MM.1S (cell line): Measurements from ENCODE around the gene FCHSD2.

Experiments
- DNase-seq: peaks from one replicate; pipeline ENCODE4 v3.0.0-alpha.2; 2015
- H2AFZ ChIP-seq: fragments of 300-600 bp; sonication (generic); 2 replicates; pipeline ENCODE4 v1.6.0; 2016; ENCODE audit warnings: antibody characterized with exemption, low read length
- H3F3A ChIP-seq: fragments of 300-600 bp; sonication (generic); 2 replicates; pipeline ENCODE4 v1.6.1; 2016; ENCODE audit warnings: mild to moderate bottlenecking, antibody characterized with exemption, low read length, moderate library complexity, mixed read lengths; ENCODE audit not compliant: insufficient read depth
- H3K27ac ChIP-seq: fragments of 300-600 bp; sonication (generic); 2 replicates; pipeline ENCODE4 v1.5.1; 2016; ENCODE audit warnings: mild to moderate bottlenecking, low read length
- H3K27me3 ChIP-seq: fragments of 300-600 bp; sonication (generic); replicated peaks from 2 replicates; pipeline ENCODE4 v1.6.0; 2016; ENCODE audit warnings: low read length; ENCODE audit not compliant: insufficient read depth
- H3K36me3 ChIP-seq: fragments of 300-600 bp; sonication (generic); replicated peaks from 2 replicates; pipeline ENCODE4 v1.6.1; 2016; ENCODE audit warnings: mild to moderate bottlenecking, low read length, mixed read lengths; ENCODE audit not compliant: insufficient read depth
- H3K4me1 ChIP-seq: fragments of 300-600 bp; sonication (generic); 2 replicates; pipeline ENCODE4 v1.6.1; 2016; ENCODE audit warnings: low read length, mixed read lengths
- H3K4me2 ChIP-seq: fragments of 300-600 bp; sonication (generic); 2 replicates; pipeline ENCODE4 v1.6.0; 2016; ENCODE audit warnings: low read depth, low read length
- H3K4me3 ChIP-seq: fragments of 300-600 bp; sonication (generic); 2 replicates; pipeline ENCODE4 v1.5.1; 2016; ENCODE audit warnings: low read length, mixed read lengths
- H3K79me2 ChIP-seq: fragments of 300-600 bp; sonication (generic); 2 replicates; pipeline ENCODE4 v1.6.1; 2016; ENCODE audit warnings: mixed run types, low read length, mixed read lengths
- H3K9ac ChIP-seq: fragments of 300-600 bp; sonication (generic); 2 replicates; pipeline ENCODE4 v1.6.1; 2016; ENCODE audit warnings: low read length, mixed read lengths
- H3K9me2 ChIP-seq: fragments of 300-600 bp; sonication (generic); replicated peaks from 2 replicates; pipeline ENCODE4 v1.6.1; 2016; ENCODE audit warnings: mild to moderate bottlenecking, low read length, mixed read lengths; ENCODE audit not compliant: insufficient read depth
- H3K9me3 ChIP-seq: fragments of 300-600 bp; sonication (generic); replicated peaks from 2 replicates; pipeline ENCODE4 v1.6.1; 2016; ENCODE audit warnings: mild to moderate bottlenecking, low read length, mixed read lengths; ENCODE audit not compliant: insufficient read depth
- H4K20me1 ChIP-seq: fragments of 300-600 bp; sonication (generic); 2 replicates; pipeline ENCODE4 v1.6.1; 2016; ENCODE audit warnings: mild to moderate bottlenecking, low read length, moderate library complexity, mixed read lengths; ENCODE audit not compliant: insufficient read depth
- EZH2 ChIP-seq: fragments of 300-600 bp; sonication (generic); optimal IDR thresholded peaks from 2 replicates; pipeline ENCODE3; 2017; ENCODE audit warnings: low read depth, mild to moderate bottlenecking, antibody characterized with exemption, low read length, mixed read lengths
- EZH2phosphoT487 ChIP-seq: fragments of 300-600 bp; sonication (generic); IDR thresholded peaks from 2 replicates; pipeline ENCODE4 v1.6.1; 2018; ENCODE audit warnings: antibody characterized with exemption, low read length
- TF ChIP-seq, protein P1 (sequence below): fragments of 300-600 bp; sonication (generic); IDR thresholded peaks from 2 replicates; pipeline ENCODE4 v1.5.1; 2016; ENCODE audit warnings: antibody characterized with exemption, low read length, mixed read lengths

Gene FCHSD2

DNA sequence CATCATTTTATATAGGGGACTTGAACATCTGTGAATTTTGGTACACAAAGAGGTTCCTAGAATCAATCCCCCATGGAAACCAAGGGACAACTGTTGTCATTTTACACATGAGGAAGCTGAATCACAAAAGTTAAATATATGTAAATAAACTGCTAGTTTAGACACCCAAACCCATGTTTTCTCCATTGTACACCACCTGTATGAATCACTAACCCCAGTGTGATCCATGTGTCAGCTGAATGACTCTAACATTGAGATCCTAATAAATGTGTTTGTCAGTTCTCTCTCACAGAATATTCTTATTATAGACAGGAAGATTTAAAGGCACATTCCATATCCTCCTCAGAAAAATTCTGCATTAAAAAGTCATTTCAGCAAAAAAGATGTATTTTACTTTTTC is 244.6 kb downstream of the FCHSD2 start:
- TF ChIP-seq, protein P1, sequence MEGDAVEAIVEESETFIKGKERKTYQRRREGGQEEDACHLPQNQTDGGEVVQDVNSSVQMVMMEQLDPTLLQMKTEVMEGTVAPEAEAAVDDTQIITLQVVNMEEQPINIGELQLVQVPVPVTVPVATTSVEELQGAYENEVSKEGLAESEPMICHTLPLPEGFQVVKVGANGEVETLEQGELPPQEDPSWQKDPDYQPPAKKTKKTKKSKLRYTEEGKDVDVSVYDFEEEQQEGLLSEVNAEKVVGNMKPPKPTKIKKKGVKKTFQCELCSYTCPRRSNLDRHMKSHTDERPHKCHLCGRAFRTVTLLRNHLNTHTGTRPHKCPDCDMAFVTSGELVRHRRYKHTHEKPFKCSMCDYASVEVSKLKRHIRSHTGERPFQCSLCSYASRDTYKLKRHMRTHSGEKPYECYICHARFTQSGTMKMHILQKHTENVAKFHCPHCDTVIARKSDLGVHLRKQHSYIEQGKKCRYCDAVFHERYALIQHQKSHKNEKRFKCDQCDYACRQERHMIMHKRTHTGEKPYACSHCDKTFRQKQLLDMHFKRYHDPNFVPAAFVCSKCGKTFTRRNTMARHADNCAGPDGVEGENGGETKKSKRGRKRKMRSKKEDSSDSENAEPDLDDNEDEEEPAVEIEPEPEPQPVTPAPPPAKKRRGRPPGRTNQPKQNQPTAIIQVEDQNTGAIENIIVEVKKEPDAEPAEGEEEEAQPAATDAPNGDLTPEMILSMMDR = no peak
- TF ChIP-seq EZH2phosphoT487 = no peak
- TF ChIP-seq EZH2 = no peak
- H3K9me2 ChIP-seq = no peaks in the 10 kb centered on the region
- no peaks in the 10 kb centered on the region for H3K27me3 ChIP-seq
- H2AFZ ChIP-seq = no peak overlapping the region
- DNase-seq = no peak
- H3K4me3 ChIP-seq = no peak overlapping the region
- no peaks in the 10 kb centered on the region for H3F3A ChIP-seq
- no peaks in the 10 kb centered on the region for H3K79me2 ChIP-seq
- no peaks in the 10 kb centered on the region; the same call in 1 of the 2 replicates for H4K20me1 ChIP-seq
- H3K9ac ChIP-seq = no peak overlapping the region
- H3K9me3 ChIP-seq = no peaks in the 10 kb centered on the region
- H3K27ac ChIP-seq = no peak overlapping the region
- H3K36me3 ChIP-seq = no peaks in the 10 kb centered on the region
- no peaks in the 10 kb centered on the region for H3K4me1 ChIP-seq
- H3K4me2 ChIP-seq = no peak overlapping the region

DNA sequence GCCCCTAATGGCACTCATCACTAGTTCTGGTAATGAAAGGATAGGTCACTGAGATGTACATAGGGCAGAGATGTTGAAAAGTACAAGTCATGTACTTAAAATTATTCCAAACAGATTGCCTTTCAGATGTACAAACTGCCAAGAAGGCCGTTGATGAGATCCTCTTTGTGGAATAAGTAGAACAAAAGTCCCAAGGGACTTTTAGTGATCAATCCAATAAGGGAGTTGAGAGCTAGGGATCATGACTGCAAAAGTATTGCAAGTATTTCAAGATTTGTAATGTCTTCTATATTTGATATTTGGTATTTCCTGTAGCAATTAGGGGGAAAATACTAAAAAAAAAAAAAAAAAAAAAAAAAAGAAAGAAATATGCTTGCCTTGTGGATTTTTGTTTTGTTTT is 245.7 kb downstream of the FCHSD2 start:
- Histone ChIP-seq H3K79me2 (no peaks in the 10 kb centered on the region), H3K9me2 (no peaks in the 10 kb centered on the region), H3K27ac (no peak overlapping the region), H4K20me1 (no peaks in the 10 kb centered on the region), H3K36me3 (no peaks in the 10 kb centered on the region), H3K4me1 (no peaks in the 10 kb centered on the region), H3K4me3 (no peak overlapping the region), H2AFZ (no peak overlapping the region), H3K9me3 (no peaks in the 10 kb centered on the region), H3K9ac (no peak overlapping the region), H3K27me3 (no peaks in the 10 kb centered on the region), H3F3A (no peaks in the 10 kb centered on the region), H3K4me2 (no peak overlapping the region)
- DNase-seq = no peak
- TF ChIP-seq EZH2 = no peak
- TF ChIP-seq EZH2phosphoT487 = no peak
- TF ChIP-seq, protein P1 = no peak

DNA sequence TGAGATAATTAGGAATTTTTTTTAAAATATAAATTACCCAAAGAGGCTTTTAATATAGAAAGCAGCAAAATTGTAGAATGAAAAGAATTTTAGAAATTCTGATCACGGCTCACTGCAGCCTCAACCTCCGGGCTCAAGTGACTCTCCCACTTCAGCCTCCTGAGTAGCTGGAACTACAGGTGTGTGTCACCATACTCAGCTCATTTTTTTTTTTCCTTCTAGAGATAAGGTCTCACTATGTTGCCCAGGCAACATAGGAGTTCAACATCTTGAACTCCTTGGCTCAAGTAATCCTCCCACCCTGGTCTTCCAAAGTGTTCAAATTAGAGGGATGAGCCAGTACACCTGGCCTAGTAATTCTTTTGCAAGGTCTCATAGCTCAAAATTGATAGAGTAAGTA is 251.2 kb downstream of the FCHSD2 start:
- Histone ChIP-seq H3K9ac (no peak overlapping the region), H3K36me3 (peaks cover 9% of the 10 kb centered on the region), H3K79me2 (no peaks in the 10 kb centered on the region), H3K9me3 (no peaks in the 10 kb centered on the region), H3K9me2 (no peaks in the 10 kb centered on the region), H3K27ac (no peak overlapping the region), H2AFZ (no peak overlapping the region), H3K4me1 (no peaks in the 10 kb centered on the region), H3F3A (no peaks in the 10 kb centered on the region), H4K20me1 (no peaks in the 10 kb centered on the region), H3K4me2 (no peak overlapping the region), H3K4me3 (no peak overlapping the region), H3K27me3 (no peaks in the 10 kb centered on the region)
- TF ChIP-seq EZH2 = no peak
- TF ChIP-seq, protein P1 = no peak
- no peak for TF ChIP-seq EZH2phosphoT487
- DNase-seq = no peak
